ENCODE measurements around the gene PRKCA. TPM values are rescaled to one million over a fixed set of nuclear protein-coding genes. Genes with fewer than 3 reads are reported as not detected.
A peak's percentile ranks its signal among the peaks of the same experiment; 100 is the strongest.

The PRKCA gene
- total and polyA plus RNA-seq, 9 of the 15 experiments (the other 6 are each of a cell fraction or from before 2014, with no cell fraction given), result 3.2 to 33.0 (median 17.8) TPM

DNA sequence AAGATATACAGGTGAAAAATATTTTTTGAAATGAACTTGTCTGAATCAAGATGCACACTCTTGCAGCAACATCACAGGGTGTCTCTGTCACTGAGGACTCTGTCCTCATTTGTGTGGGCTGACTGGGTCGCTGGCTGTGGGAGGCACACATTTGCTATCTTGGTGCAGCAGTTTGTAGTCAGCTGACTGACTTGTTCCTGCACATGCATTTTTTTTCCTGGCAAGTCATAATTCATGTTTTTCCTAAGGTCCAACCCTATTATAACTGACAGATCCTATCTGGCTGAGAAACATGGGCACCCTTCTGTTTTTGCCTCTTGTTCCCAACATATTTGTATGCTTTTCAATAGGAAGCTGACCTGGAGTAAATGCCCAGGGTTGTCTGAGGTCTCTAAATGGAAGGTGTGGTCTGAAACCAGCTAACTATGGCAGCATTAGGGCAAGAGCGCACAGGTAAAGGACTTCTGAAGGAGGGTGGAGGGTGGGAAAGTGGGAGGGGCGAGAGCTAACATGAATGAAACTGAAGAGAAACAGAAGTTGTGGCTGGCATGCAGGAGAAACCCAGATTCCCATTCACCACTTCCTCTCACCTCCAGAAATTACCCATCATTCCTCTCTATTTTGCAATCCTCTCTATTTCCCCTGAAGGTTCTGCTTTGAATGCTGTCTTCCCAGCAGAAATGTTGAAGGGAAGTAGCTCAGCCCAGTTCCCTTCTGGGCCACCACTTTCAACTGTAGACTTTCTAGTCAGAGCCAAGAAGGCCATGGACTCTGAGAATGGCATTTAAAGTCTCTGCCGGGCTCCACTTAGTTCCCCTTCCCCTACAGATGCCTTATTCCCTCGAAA is 166.1 kb downstream of the PRKCA start (continued):
- TF ChIP-seq CHAMP1 (IDR thresholded peaks at IDR 0.05), result 0 out of 2 replicates have a peak, but pooled peaks have one; percentile 45
- TF ChIP-seq EGR1 (conservative IDR thresholded peaks at IDR 0.05), result peak; percentile 86
- TF ChIP-seq, protein P1, sequence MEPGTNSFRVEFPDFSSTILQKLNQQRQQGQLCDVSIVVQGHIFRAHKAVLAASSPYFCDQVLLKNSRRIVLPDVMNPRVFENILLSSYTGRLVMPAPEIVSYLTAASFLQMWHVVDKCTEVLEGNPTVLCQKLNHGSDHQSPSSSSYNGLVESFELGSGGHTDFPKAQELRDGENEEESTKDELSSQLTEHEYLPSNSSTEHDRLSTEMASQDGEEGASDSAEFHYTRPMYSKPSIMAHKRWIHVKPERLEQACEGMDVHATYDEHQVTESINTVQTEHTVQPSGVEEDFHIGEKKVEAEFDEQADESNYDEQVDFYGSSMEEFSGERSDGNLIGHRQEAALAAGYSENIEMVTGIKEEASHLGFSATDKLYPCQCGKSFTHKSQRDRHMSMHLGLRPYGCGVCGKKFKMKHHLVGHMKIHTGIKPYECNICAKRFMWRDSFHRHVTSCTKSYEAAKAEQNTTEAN (CRISPR knock-in tag; IDR thresholded peaks at IDR 0.05), result no peak
- TF ChIP-seq RBBP5 (IDR thresholded peaks at IDR 0.05; ENCODE audit: borderline replicate concordance, insufficient read depth, low read length, poor library complexity, severe bottlenecking), result peak; percentile 53
- no peak for TF ChIP-seq CBX1 (IDR thresholded peaks at IDR 0.05; ENCODE audit: low read depth)
- no peak for TF ChIP-seq TSHZ1 (CRISPR knock-in tag; IDR thresholded peaks at IDR 0.05)
- no peak for TF ChIP-seq ZNF224 (CRISPR knock-in tag; IDR thresholded peaks at IDR 0.05)
- TF ChIP-seq ELF4 (CRISPR knock-in tag; IDR thresholded peaks at IDR 0.05), result no peak
- TF ChIP-seq XRCC3 (IDR thresholded peaks at IDR 0.05), result no peak
- TF ChIP-seq, protein P2, sequence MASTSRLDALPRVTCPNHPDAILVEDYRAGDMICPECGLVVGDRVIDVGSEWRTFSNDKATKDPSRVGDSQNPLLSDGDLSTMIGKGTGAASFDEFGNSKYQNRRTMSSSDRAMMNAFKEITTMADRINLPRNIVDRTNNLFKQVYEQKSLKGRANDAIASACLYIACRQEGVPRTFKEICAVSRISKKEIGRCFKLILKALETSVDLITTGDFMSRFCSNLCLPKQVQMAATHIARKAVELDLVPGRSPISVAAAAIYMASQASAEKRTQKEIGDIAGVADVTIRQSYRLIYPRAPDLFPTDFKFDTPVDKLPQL (IDR thresholded peaks at IDR 0.05; ENCODE audit: extremely low read depth, insufficient read length), result no peak
- peak; percentile 25 for TF ChIP-seq PRDM10 (IDR thresholded peaks at IDR 0.05; ENCODE audit: partially characterized antibody)
- no peak for TF ChIP-seq BMI1 (IDR thresholded peaks at IDR 0.05; ENCODE audit: low read length)
- TF ChIP-seq NEUROD1 (IDR thresholded peaks at IDR 0.05; ENCODE audit: borderline replicate concordance, low read depth, low read length, partially characterized antibody), result peak; percentile 63
- TF ChIP-seq FOXJ3 (CRISPR knock-in tag; IDR thresholded peaks at IDR 0.05), result no peak
- no peak for TF ChIP-seq RUNX1 (IDR thresholded peaks at IDR 0.05; ENCODE audit: low read depth)

All from K562 (cell line).